ENCODE results near the gene PI4KA. TPM values are rescaled to one million over a fixed set of nuclear protein-coding genes. Genes with fewer than 3 reads are reported as not detected.
"Not testable (repeated sequence)": the region's sequence is repeated elsewhere in the genome, so short reads cannot be mapped to it uniquely, and the experiment has no call there.

The PI4KA gene
- total RNA-seq, 2 experiments from 2014 or later = 84.5 to 99.6 TPM

GRCh38 chr22:20774882-20775281 lies 83.7 kb downstream of the PI4KA start:
- no peaks in the 10 kb centered on the region for H3K9me3 Mint-ChIP-seq (ENCODE audit: low read depth)
- no peaks in the 10 kb centered on the region for H3K36me3 Mint-ChIP-seq
- no peaks in the 10 kb centered on the region for H3K4me1 Mint-ChIP-seq
- ATAC-seq = no peak
- no peaks in the 10 kb centered on the region for H3K27me3 Mint-ChIP-seq
- H3K4me3 Mint-ChIP-seq = no peak overlapping the region
- H3K27ac Mint-ChIP-seq = no peak overlapping the region
- CTCF ChIA-PET = interaction anchor here (5.5 kb wide), 1 partner anchor 9 kb away, joined by 30 read pairs; no protein-coding TSS in a partner anchor
- no peak for DNase-seq

- ATAC-seq (no peak), DNase-seq (no peak)
- peaks cover 5% of the 10 kb centered on the region for H3K4me1 Mint-ChIP-seq
- CTCF ChIA-PET = interaction anchor here (5.5 kb wide), 1 partner anchor 10 kb away, joined by 30 read pairs; no protein-coding TSS in a partner anchor
- H3K9me3 Mint-ChIP-seq (ENCODE audit: low read depth) = no peaks in the 10 kb centered on the region
- no peaks in the 10 kb centered on the region for H3K27me3 Mint-ChIP-seq
- H3K27ac Mint-ChIP-seq = no peak within 1 kb of the TSS
- H3K36me3 Mint-ChIP-seq = peaks cover 1% of the 10 kb centered on the region
- no peak within 1 kb of the TSS for H3K4me3 Mint-ChIP-seq
These were observed 84.8 kb downstream of the PI4KA start, which contains the start of gene SERPIND1 for GRCh38 chr22:20773793-20774212. Gene SERPIND1 (plus strand): TSS chr22:20774113. CDS start chr22:20779313, 5,200 bp downstream.

- peaks cover 1% of the 10 kb centered on the region for H3K36me3 Mint-ChIP-seq
- CTCF ChIA-PET = interaction anchor here (5.5 kb wide), 1 partner anchor 11 kb away, joined by 30 read pairs; no protein-coding TSS in a partner anchor
- no peak overlapping the region for H3K27ac Mint-ChIP-seq
These were observed 86.5 kb downstream of the PI4KA start for GRCh38 chr22:20771918-20772625.

GRCh38 chr22:20769496-20769826 lies 89.2 kb downstream of the PI4KA start:
- H3K27me3 Mint-ChIP-seq; H3K36me3 Mint-ChIP-seq; H3K4me1 Mint-ChIP-seq; DNase-seq; H3K4me3 Mint-ChIP-seq; H3K9me3 Mint-ChIP-seq (ENCODE audit: low read depth); H3K27ac Mint-ChIP-seq; ATAC-seq: not testable (repeated sequence)
- CTCF ChIA-PET = interaction anchor here (5.5 kb wide), 1 partner anchor 14 kb away, joined by 30 read pairs; no protein-coding TSS in a partner anchor

More at GRCh38 chr22:20771918-20772625, 86.5 kb downstream of the PI4KA start:
- no peaks in the 10 kb centered on the region for H3K27me3 Mint-ChIP-seq
- H3K4me1 Mint-ChIP-seq = peaks cover 10% of the 10 kb centered on the region
- DNase-seq (no peak), ATAC-seq (no peak)
- H3K9me3 Mint-ChIP-seq (ENCODE audit: low read depth) = no peaks in the 10 kb centered on the region
- no peak overlapping the region for H3K4me3 Mint-ChIP-seq

- Mint-ChIP-seq H3K9me3 (ENCODE audit: low read depth) (no peaks in the 10 kb centered on the region), H3K4me3 (no peak overlapping the region), H3K27ac (no peak overlapping the region), H3K27me3 (no peaks in the 10 kb centered on the region), H3K4me1 (peaks cover 10% of the 10 kb centered on the region), H3K36me3 (peaks cover 10% of the 10 kb centered on the region)
- DNase-seq = no peak
- no peak for ATAC-seq
- CTCF ChIA-PET = interaction anchor here (0.9 kb wide), 1 partner anchor 11 kb away, joined by 3 read pairs; no protein-coding TSS in a partner anchor
These were observed 92.1 kb downstream of the PI4KA start for GRCh38 chr22:20766530-20766929.

GRCh38 chr22:20765938-20766337 lies 92.7 kb downstream of the PI4KA start:
- ATAC-seq = no peak
- H3K36me3 Mint-ChIP-seq = peaks cover 10% of the 10 kb centered on the region
- no peak overlapping the region for H3K4me3 Mint-ChIP-seq
- no peak overlapping the region for H3K27ac Mint-ChIP-seq
- peaks cover 10% of the 10 kb centered on the region for H3K4me1 Mint-ChIP-seq
- no peaks in the 10 kb centered on the region for H3K27me3 Mint-ChIP-seq
- CTCF ChIA-PET = interaction anchor here (0.9 kb wide), 1 partner anchor 12 kb away, joined by 3 read pairs; no protein-coding TSS in a partner anchor
- H3K9me3 Mint-ChIP-seq (ENCODE audit: low read depth) = no peaks in the 10 kb centered on the region
- no peak for DNase-seq

- no peaks in the 10 kb centered on the region for H3K9me3 Mint-ChIP-seq (ENCODE audit: low read depth)
- H3K27ac Mint-ChIP-seq = no peak overlapping the region
- no peaks in the 10 kb centered on the region for H3K27me3 Mint-ChIP-seq
- H3K36me3 Mint-ChIP-seq = peaks cover 10% of the 10 kb centered on the region
- peaks cover 10% of the 10 kb centered on the region for H3K4me1 Mint-ChIP-seq
- no peak overlapping the region for H3K4me3 Mint-ChIP-seq
- CTCF ChIA-PET = interaction anchor here (1.5 kb wide), 1 partner anchor 19 kb away, joined by 4 read pairs; no protein-coding TSS in a partner anchor
- no peak for DNase-seq
- no peak for ATAC-seq
These were observed 93.9 kb downstream of the PI4KA start for GRCh38 chr22:20764729-20765128.

- Mint-ChIP-seq H3K9me3 (ENCODE audit: low read depth) (no peaks in the 10 kb centered on the region), H3K36me3 (peaks cover 10% of the 10 kb centered on the region), H3K27me3 (no peaks in the 10 kb centered on the region), H3K4me1 (peaks cover 10% of the 10 kb centered on the region), H3K27ac (no peak overlapping the region), H3K4me3 (no peak overlapping the region)
- DNase-seq (no peak), ATAC-seq (no peak)
- CTCF ChIA-PET = interaction anchor here (1.5 kb wide), 1 partner anchor 20 kb away, joined by 4 read pairs; no protein-coding TSS in a partner anchor
These were observed 94.2 kb downstream of the PI4KA start for GRCh38 chr22:20764471-20764720.

- Mint-ChIP-seq H3K27ac (no peak overlapping the region), H3K9me3 (ENCODE audit: low read depth) (no peaks in the 10 kb centered on the region), H3K4me1 (peaks cover 5% of the 10 kb centered on the region), H3K27me3 (no peaks in the 10 kb centered on the region), H3K36me3 (peaks cover 9% of the 10 kb centered on the region), H3K4me3 (no peak overlapping the region)
- DNase-seq (no peak), ATAC-seq (no peak)
- CTCF ChIA-PET = interaction anchor here (1.5 kb wide), 1 partner anchor 20 kb away, joined by 4 read pairs; no protein-coding TSS in a partner anchor
These were observed 94.8 kb downstream of the PI4KA start for GRCh38 chr22:20763630-20764470.

- CTCF ChIA-PET = interaction anchor here (2.1 kb wide), 1 partner anchor 23 kb away, joined by 8 read pairs; no protein-coding TSS in a partner anchor
- Mint-ChIP-seq H3K9me3 (ENCODE audit: low read depth) (no peaks in the 10 kb centered on the region), H3K27ac (no peak overlapping the region)
These were observed 96.3 kb downstream of the PI4KA start for GRCh38 chr22:20762233-20762796.

GRCh38 chr22:20761536-20761935 lies 97.1 kb downstream of the PI4KA start:
- Mint-ChIP-seq H3K4me1 (no peaks in the 10 kb centered on the region), H3K9me3 (ENCODE audit: low read depth) (no peaks in the 10 kb centered on the region), H3K36me3 (peaks cover 15% of the 10 kb centered on the region), H3K27ac (no peak overlapping the region), H3K27me3 (no peaks in the 10 kb centered on the region), H3K4me3 (no peak overlapping the region)
- DNase-seq = no peak
- no peak for ATAC-seq
- CTCF ChIA-PET = interaction anchor here (2.1 kb wide), 1 partner anchor 24 kb away, joined by 8 read pairs; no protein-coding TSS in a partner anchor

More at GRCh38 chr22:20762233-20762796, 96.3 kb downstream of the PI4KA start:
- Mint-ChIP-seq H3K4me3 (no peak overlapping the region), H3K4me1 (no peaks in the 10 kb centered on the region), H3K36me3 (peaks cover 14% of the 10 kb centered on the region), H3K27me3 (no peaks in the 10 kb centered on the region)
- no peak for ATAC-seq
- DNase-seq = no peak

- DNase-seq (no peak), ATAC-seq (no peak)
- Mint-ChIP-seq H3K27ac (no peak overlapping the region), H3K27me3 (no peaks in the 10 kb centered on the region), H3K4me3 (no peak overlapping the region), H3K36me3 (peaks cover 15% of the 10 kb centered on the region), H3K9me3 (ENCODE audit: low read depth) (no peaks in the 10 kb centered on the region), H3K4me1 (no peaks in the 10 kb centered on the region)
- CTCF ChIA-PET = no interaction called here
These were observed 98.5 kb downstream of the PI4KA start for GRCh38 chr22:20760084-20760483.

- Mint-ChIP-seq H3K9me3 (ENCODE audit: low read depth) (no peaks in the 10 kb centered on the region), H3K4me3 (no peak overlapping the region), H3K36me3 (peaks cover 8% of the 10 kb centered on the region), H3K27me3 (no peaks in the 10 kb centered on the region), H3K4me1 (no peaks in the 10 kb centered on the region), H3K27ac (no peak overlapping the region)
- no peak for DNase-seq
- ATAC-seq = no peak
- CTCF ChIA-PET = interaction anchor here (0.7 to 1.7 kb wide), 2 partner anchors 16 to 785 kb away, joined by 3 to 5 read pairs; no protein-coding TSS in a partner anchor
These were observed 99.9 kb downstream of the PI4KA start for GRCh38 chr22:20758688-20759087.
